HCT116 (cell line): ENCODE results near the gene FGD5. TPM values are rescaled to one million over a fixed set of nuclear protein-coding genes. Genes with fewer than 3 reads are reported as not detected.
"Not testable (repeated sequence)": the region's sequence is repeated elsewhere in the genome, so short reads cannot be mapped to it uniquely, and the experiment has no call there.

Experiments
- ATAC-seq: fragments of 200-7000 bp; cut with Tn5 transposase; 2 replicates; pipeline ENCODE4 v1.9.1; 2020; ENCODE audit warnings: mild to moderate bottlenecking, moderate library complexity
- BruUV-seq: library from RNA; stranded (reverse); fragments of 400-500 nt; replicated peaks from 2 replicates; lab custom pipeline; 2021; lab: Mats Ljungman, UMichigan
- CTCF ChIA-PET: fragments of 300-600 bp; sonication (Branson Sonifier 250); formaldehyde crosslinking; loops from one replicate; lab custom pipeline; 2021; ENCODE audit warnings: antibody characterized with exemption; lab: Charles Lee
- POLR2A ChIA-PET: fragments of 300-600, 350-600 bp; sonication (Branson Sonifier 250); formaldehyde crosslinking; loops from one replicate; lab custom pipeline; 2021; ENCODE audit warnings: antibody characterized with exemption; lab: Charles Lee
- RAD21 ChIA-PET, 2 experiments: fragments of 300-600 bp; sonication (Branson Sonifier 250); formaldehyde crosslinking; loops; one replicate each; lab custom pipeline; 2023; ENCODE audit warnings: low total read pairs in 2 of 2; ENCODE audit not compliant: uncharacterized antibody in 2 of 2, unreplicated experiment in 2 of 2, low non-redundant PET in 1 of 2; lab: Charles Lee
- DNase-seq: peaks from one replicate; pipeline ENCODE4 v3.0.0-alpha.2; 2010; ENCODE audit warnings: low read depth, low spot score
- H2AFZ ChIP-seq: fragments of 200-600 bp; shearing (Covaris generic), sonication (generic); 2 replicates; pipeline ENCODE4 v1.6.1; 2017; ENCODE audit warnings: low read depth, mixed run types, mixed read lengths, antibody characterized with exemption, low read length; ENCODE audit not compliant: poor library complexity, severe bottlenecking
- H3K27ac ChIP-seq: 2 replicates; pipeline ENCODE4 v1.5.1; 2012; ENCODE audit warnings: low read depth, low read length
- H3K27me3 ChIP-seq: fragments of 200-600 bp; sonication (generic); 2 replicates; pipeline ENCODE4 v1.6.1; 2016; ENCODE audit warnings: mixed run types, low read length, mixed read lengths; ENCODE audit not compliant: insufficient read depth
- H3K36me3 ChIP-seq, 2 experiments: fragments of 200-500 bp in 1 of 2; fragments of 200-600 bp in 1 of 2; sonication (Bioruptor generic) in 1 of 2; sonication (generic) in 1 of 2; 2 replicates each; pipeline versions ENCODE4 v1.5.1 to v1.6.1; 2014 to 2016; ENCODE audit warnings: low read length in 2 of 2, inconsistent platforms in 1 of 2, mixed read lengths in 1 of 2, mixed run types in 1 of 2; ENCODE audit not compliant: insufficient read depth in 2 of 2, control insufficient read depth in 1 of 2
- H3K4me1 ChIP-seq, 2 experiments: fragments of 200-600 bp in 1 of 2; sonication (generic) in 1 of 2; 2 replicates each; pipeline versions ENCODE4 v1.5.1 to v1.6.1; 2012 to 2017; ENCODE audit warnings: low read length in 2 of 2, inconsistent platforms in 1 of 2, mild to moderate bottlenecking in 1 of 2, mixed read lengths in 1 of 2, mixed run types in 1 of 2, moderate library complexity in 1 of 2; ENCODE audit not compliant: insufficient read depth in 2 of 2, control insufficient read depth in 1 of 2
- H3K4me2 ChIP-seq: fragments of 200-600 bp; sonication (generic); 2 replicates; pipeline ENCODE4 v1.6.1; 2017; ENCODE audit warnings: mixed run types, low read length, mixed read lengths
- H3K4me3 ChIP-seq, 2 experiments: fragments of 200-600 bp in 1 of 2; sonication (generic) in 1 of 2; replicated peaks in 1 of 2; 2 replicates each; pipeline ENCODE4 v1.5.1; 2011 to 2016; ENCODE audit warnings: low read length in 2 of 2, control low read depth in 1 of 2, low read depth in 1 of 2, mild to moderate bottlenecking in 1 of 2, mixed read lengths in 1 of 2, mixed run types in 1 of 2
- H3K79me2 ChIP-seq: fragments of 200-600 bp; sonication (generic); 2 replicates; pipeline ENCODE4 v1.6.1; 2017; ENCODE audit warnings: mild to moderate bottlenecking, mixed run types, low read length, moderate library complexity, mixed read lengths; ENCODE audit not compliant: insufficient read depth
- H3K9ac ChIP-seq: fragments of 200-600 bp; sonication (generic); 2 replicates; pipeline ENCODE4 v1.6.1; 2016; ENCODE audit warnings: low read length, mixed read lengths
- H3K9me2 ChIP-seq: fragments of 200-600 bp; sonication (generic), shearing (Covaris generic); 2 replicates; pipeline ENCODE4 v1.6.1; 2017; ENCODE audit warnings: mixed run types, mild to moderate bottlenecking, moderate library complexity; ENCODE audit not compliant: insufficient read depth
- H3K9me3 ChIP-seq, 2 experiments: fragments of 200-500 bp in 1 of 2; fragments of 200-600 bp in 1 of 2; sonication (Bioruptor generic) in 1 of 2; sonication (generic) in 1 of 2; 2 replicates each; pipeline ENCODE4 v1.6.1; 2014 to 2017; ENCODE audit warnings: low read length in 2 of 2, mixed read lengths in 2 of 2, inconsistent platforms in 1 of 2, low read depth in 1 of 2, mild to moderate bottlenecking in 1 of 2, mixed run types in 1 of 2, moderate library complexity in 1 of 2; ENCODE audit not compliant: control insufficient read depth in 1 of 2, insufficient read depth in 1 of 2
- H4K20me1 ChIP-seq: fragments of 200-600 bp; sonication (generic), shearing (Covaris generic); 2 replicates; pipeline ENCODE4 v1.6.1; 2017; ENCODE audit warnings: mixed run types, mild to moderate bottlenecking, moderate library complexity; ENCODE audit not compliant: insufficient read depth
- ATF3 ChIP-seq: IDR thresholded peaks from 2 replicates; pipeline ENCODE4 v1.6.1; 2012
- CBX3 ChIP-seq: IDR thresholded peaks from 2 replicates; pipeline ENCODE4 v1.6.1; 2012; ENCODE audit warnings: low read depth
- CEBPB ChIP-seq: IDR thresholded peaks from 2 replicates; pipeline ENCODE4 v1.6.1; 2012; ENCODE audit warnings: low read depth
- EGR1 ChIP-seq: IDR thresholded peaks from 2 replicates; pipeline ENCODE4 v1.6.1; 2012; ENCODE audit warnings: low read depth
- ELF1 ChIP-seq: IDR thresholded peaks from 2 replicates; pipeline ENCODE4 v1.6.1; 2012; ENCODE audit warnings: low read depth, borderline replicate concordance
- EZH2 ChIP-seq: fragments of 200-600 bp; sonication (generic); IDR thresholded peaks from 2 replicates; pipeline ENCODE4 v1.6.1; 2017; ENCODE audit warnings: antibody characterized with exemption, mixed run types
- FOSL1 ChIP-seq: IDR thresholded peaks from 2 replicates; pipeline ENCODE4 v1.6.1; 2012; ENCODE audit warnings: low read depth
- MAX ChIP-seq: IDR thresholded peaks from 2 replicates; pipeline ENCODE4 v1.6.1; 2012
- SIN3A ChIP-seq: IDR thresholded peaks from 2 replicates; pipeline ENCODE4 v1.6.1; 2012; ENCODE audit warnings: low read depth
- SP1 ChIP-seq: IDR thresholded peaks from 2 replicates; pipeline ENCODE4 v1.6.1; 2012; ENCODE audit warnings: low read depth
- TCF7L2 ChIP-seq: IDR thresholded peaks from 2 replicates; pipeline ENCODE4 v1.7.0; 2011; ENCODE audit warnings: borderline replicate concordance, inconsistent platforms; ENCODE audit not compliant: insufficient read depth, insufficient read length; ENCODE audit errors: extremely low read depth
- YY1 ChIP-seq: IDR thresholded peaks from 2 replicates; pipeline ENCODE4 v1.6.1; 2011; ENCODE audit warnings: low read length, low read depth, moderate library complexity, mild to moderate bottlenecking; ENCODE audit not compliant: insufficient replicate concordance; ENCODE audit errors: extremely low read depth
- ZBTB33 ChIP-seq: IDR thresholded peaks from 2 replicates; pipeline ENCODE4 v1.6.1; 2011; ENCODE audit warnings: mild to moderate bottlenecking, low read length, moderate library complexity; ENCODE audit not compliant: insufficient replicate concordance; ENCODE audit errors: extremely low read depth
- intact Hi-C: fragments of 100-400 bp; cut with micrococcal nuclease; formaldehyde crosslinking; loops from 2 replicates; pipeline ENCODE4 v1.10.0; 2022
- total RNA-seq: library from RNA; stranded (reverse); gene quantifications from one replicate; pipeline ENCODE4 v1.2.1, GENCODE V29; 2021; ENCODE audit not compliant: unreplicated experiment

Gene FGD5
- total RNA-seq, 1 experiment from 2014 or later, result 0.22 TPM

GRCh38 chr3:14808502-14809266 is 10.1 kb upstream of the FGD5 start:
- no TSS peak for BruUV-seq
- CTCF ChIA-PET, result no interaction called here
- TF ChIP-seq TCF7L2, result no peak
- no peak for TF ChIP-seq FOSL1
- TF ChIP-seq EZH2, result no peak
- TF ChIP-seq ZBTB33, result no peak
- no peak for TF ChIP-seq CBX3
- no peak for TF ChIP-seq EGR1
- TF ChIP-seq MAX, result no peak
- no peak for TF ChIP-seq SIN3A
- TF ChIP-seq ELF1, result no peak
- TF ChIP-seq CEBPB, result no peak
- TF ChIP-seq SP1, result no peak
- no peak for TF ChIP-seq YY1
- no peak for TF ChIP-seq ATF3
- TF ChIP-seq, all 23 proteins: peak for 0

GRCh38 chr3:14809611-14810010 is 9.2 kb upstream of the FGD5 start:
- H3K4me1 ChIP-seq, result peaks cover 2 to 13% of the 10 kb centered on the region in 2 experiments; a peak in 3 of 4 replicates
- H3K27ac ChIP-seq, RAD21 ChIA-PET, ATAC-seq, H3K36me3 ChIP-seq, H3K9me3 ChIP-seq, H2AFZ ChIP-seq, H3K9ac ChIP-seq, H3K79me2 ChIP-seq, POLR2A ChIA-PET, DNase-seq, H3K9me2 ChIP-seq, H4K20me1 ChIP-seq, H3K4me3 ChIP-seq, H3K27me3 ChIP-seq, CTCF ChIA-PET, H3K4me2 ChIP-seq, BruUV-seq: not testable (repeated sequence)
- intact Hi-C loops, result loop anchor here (5.0 kb wide), 1 partner anchor 88 kb away; no protein-coding TSS in a partner anchor

More at GRCh38 chr3:14808502-14809266, 10.1 kb upstream of the FGD5 start:
- Histone ChIP-seq H3K9me3 (no peaks in the 10 kb centered on the region), H3K36me3 (no peaks in the 10 kb centered on the region), H3K4me3 (no peak overlapping the region), H2AFZ (no peak overlapping the region), H3K79me2 (no peaks in the 10 kb centered on the region), H3K9ac (no peak overlapping the region), H3K4me2 (no peak overlapping the region), H3K27me3 (peaks cover 6% of the 10 kb centered on the region; the same call in 1 of the 2 replicates), H4K20me1 (no peaks in the 10 kb centered on the region), H3K4me1 (peaks cover 8 to 23% of the 10 kb centered on the region in 2 experiments; a peak in 3 of 4 replicates), H3K9me2 (no peaks in the 10 kb centered on the region), H3K27ac (no peak overlapping the region)
- RAD21 ChIA-PET, result no interaction called here
- POLR2A ChIA-PET, result no interaction called here
- no peak for ATAC-seq
- DNase-seq, result no peak
- intact Hi-C loops, result loop anchor here (5.0 kb wide), 1 partner anchor 89 kb away; no protein-coding TSS in a partner anchor
